Measurements from ENCODE around the gene ANO5. TPM values are rescaled to one million over a fixed set of nuclear protein-coding genes. Genes with fewer than 3 reads are reported as not detected.

ANO5 gene
- total and polyA plus RNA-seq, 4 donors = 0.22 to 3.6 (median 1.9) TPM

GRCh38 chr11:22203281-22203680, 10.4 kb downstream of the ANO5 start:
- H3K4me3 ChIP-seq = no peak overlapping the region
- H3K36me3 ChIP-seq (ENCODE audit: control insufficient read depth in 4 of 4, insufficient read depth in 4 of 4, low read length in 4 of 4) = no peaks in the 10 kb centered on the region
- DNase-seq = no peak
- ATAC-seq (ENCODE audit: insufficient read depth, low FRiP score) = no peak
- WGBS, 2 donors = 92 to 95% methylated on average over 4 of the region's 4 CpGs
- H3K27me3 ChIP-seq (ENCODE audit: control insufficient read depth in 3 of 3, insufficient read depth in 3 of 3, low read length in 2 of 3) = no peaks in the 10 kb centered on the region
- H3K27ac ChIP-seq (ENCODE audit: low read depth in 1 of 2, low read length in 1 of 2) = no peak overlapping the region
- no peak overlapping the region for H3K9ac ChIP-seq (ENCODE audit: insufficient read depth in 1 of 2, low read length in 2 of 2)
- H3K9me3 ChIP-seq (ENCODE audit: control insufficient read depth in 4 of 4, insufficient read depth in 3 of 4, low read length in 3 of 4) = no peaks in the 10 kb centered on the region
- TF ChIP-seq CTCF (IDR thresholded peaks at IDR 0.05; ENCODE audit: control extremely low read depth, extremely low read depth) = no peak
- H3K4me1 ChIP-seq (ENCODE audit: control insufficient read depth in 5 of 5, insufficient read depth in 5 of 5, low read length in 5 of 5) = peaks cover 0 to 10% (median 0%) of the 10 kb centered on the region in 5 donors

- H3K4me3 ChIP-seq = no peak overlapping the region
- H3K9ac ChIP-seq (ENCODE audit: insufficient read depth in 1 of 2, low read length in 2 of 2) = no peak overlapping the region
- no peak for TF ChIP-seq CTCF (IDR thresholded peaks at IDR 0.05; ENCODE audit: control extremely low read depth, extremely low read depth)
- H3K27ac ChIP-seq (ENCODE audit: low read depth in 1 of 2, low read length in 1 of 2) = no peak overlapping the region
- H3K4me1 ChIP-seq (ENCODE audit: control insufficient read depth in 5 of 5, insufficient read depth in 5 of 5, low read length in 5 of 5) = peaks cover 0 to 10% (median 0%) of the 10 kb centered on the region in 5 donors
- no peaks in the 10 kb centered on the region for H3K9me3 ChIP-seq (ENCODE audit: control insufficient read depth in 4 of 4, insufficient read depth in 3 of 4, low read length in 3 of 4)
- no peaks in the 10 kb centered on the region for H3K27me3 ChIP-seq (ENCODE audit: control insufficient read depth in 3 of 3, insufficient read depth in 3 of 3, low read length in 2 of 3)
- no peaks in the 10 kb centered on the region for H3K36me3 ChIP-seq (ENCODE audit: control insufficient read depth in 4 of 4, insufficient read depth in 4 of 4, low read length in 4 of 4)
- no peak for ATAC-seq (ENCODE audit: insufficient read depth, low FRiP score)
- DNase-seq = no peak
These were observed 14.3 kb downstream of the ANO5 start for GRCh38 chr11:22207162-22207561.

DNA sequence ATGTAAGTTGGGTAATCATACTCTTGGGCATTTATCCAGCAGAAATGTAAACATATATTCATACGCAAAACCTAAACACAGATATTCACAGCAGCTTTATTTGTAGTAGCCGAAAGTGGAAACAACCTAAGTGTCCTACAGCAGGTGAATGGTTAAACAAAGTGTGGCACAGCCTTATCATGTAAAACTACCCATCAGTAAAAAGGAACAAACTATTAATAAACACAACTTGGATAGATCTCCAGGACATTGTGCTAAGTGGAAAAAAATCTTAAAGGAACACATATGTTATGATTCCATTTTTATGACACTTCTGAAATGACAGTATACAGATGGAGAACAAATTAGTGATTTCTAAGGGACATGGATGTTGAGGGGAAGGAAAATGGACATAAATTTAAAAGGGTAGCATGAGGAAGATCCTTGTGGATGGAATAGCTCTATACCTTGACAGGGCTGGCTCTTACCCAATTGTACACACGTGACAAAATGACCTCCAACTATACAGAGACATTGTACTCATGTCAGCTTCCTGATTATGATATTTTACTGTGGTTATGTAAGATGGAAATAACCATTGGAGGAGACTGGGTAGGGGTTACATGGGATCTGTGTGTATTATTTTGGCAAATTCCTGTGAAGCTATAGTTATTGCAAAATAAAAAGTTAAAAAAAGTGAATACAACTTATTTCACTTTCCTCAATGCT, 15.4 kb downstream of the ANO5 start:
- no peaks in the 10 kb centered on the region for H3K27me3 ChIP-seq (ENCODE audit: control insufficient read depth in 3 of 3, insufficient read depth in 3 of 3, low read length in 2 of 3)
- TF ChIP-seq CTCF (IDR thresholded peaks at IDR 0.05; ENCODE audit: control extremely low read depth, extremely low read depth) = no peak
- H3K9me3 ChIP-seq (ENCODE audit: control insufficient read depth in 4 of 4, insufficient read depth in 3 of 4, low read length in 3 of 4) = no peaks in the 10 kb centered on the region
- 65% methylated on average over 3 of the region's 3 CpGs for WGBS, 2 donors
- ATAC-seq (ENCODE audit: insufficient read depth, low FRiP score) = no peak
- H3K4me1 ChIP-seq (ENCODE audit: control insufficient read depth in 5 of 5, insufficient read depth in 5 of 5, low read length in 5 of 5) = peaks cover 0 to 6% (median 0%) of the 10 kb centered on the region in 5 donors
- no peak overlapping the region for H3K9ac ChIP-seq (ENCODE audit: insufficient read depth in 1 of 2, low read length in 2 of 2)
- no peaks in the 10 kb centered on the region for H3K36me3 ChIP-seq (ENCODE audit: control insufficient read depth in 4 of 4, insufficient read depth in 4 of 4, low read length in 4 of 4)
- no peak overlapping the region for H3K4me3 ChIP-seq
- H3K27ac ChIP-seq (ENCODE audit: low read depth in 1 of 2, low read length in 1 of 2) = peak overlapping the region in 1 of 2 donors; percentile 29
- DNase-seq = peak in 1 of 3 donors; percentile 17

GRCh38 chr11:22216940-22217339, 24.1 kb downstream of the ANO5 start:
- no peak overlapping the region for H3K27ac ChIP-seq (ENCODE audit: low read depth in 1 of 2, low read length in 1 of 2)
- no peak for DNase-seq
- H3K9ac ChIP-seq (ENCODE audit: insufficient read depth in 1 of 2, low read length in 2 of 2) = no peak overlapping the region
- H3K4me3 ChIP-seq = no peak overlapping the region
- no peak for ATAC-seq (ENCODE audit: insufficient read depth, low FRiP score)
- peaks cover 0 to 3% (median 0%) of the 10 kb centered on the region in 5 donors for H3K4me1 ChIP-seq (ENCODE audit: control insufficient read depth in 5 of 5, insufficient read depth in 5 of 5, low read length in 5 of 5)
- H3K36me3 ChIP-seq (ENCODE audit: control insufficient read depth in 4 of 4, insufficient read depth in 4 of 4, low read length in 4 of 4) = no peaks in the 10 kb centered on the region
- no peaks in the 10 kb centered on the region for H3K9me3 ChIP-seq (ENCODE audit: control insufficient read depth in 4 of 4, insufficient read depth in 3 of 4, low read length in 3 of 4)
- H3K27me3 ChIP-seq (ENCODE audit: control insufficient read depth in 3 of 3, insufficient read depth in 3 of 3, low read length in 2 of 3) = no peaks in the 10 kb centered on the region
- TF ChIP-seq CTCF (IDR thresholded peaks at IDR 0.05; ENCODE audit: control extremely low read depth, extremely low read depth) = no peak
